SKM-1 (cell line): ENCODE data around the gene SLAIN1.

Experiments
- DNase-seq: peaks from one replicate; lab custom pipeline; 2025; ENCODE audit not compliant: unreplicated experiment; lab: John Stamatoyannopoulos, UW

Gene SLAIN1

DNA sequence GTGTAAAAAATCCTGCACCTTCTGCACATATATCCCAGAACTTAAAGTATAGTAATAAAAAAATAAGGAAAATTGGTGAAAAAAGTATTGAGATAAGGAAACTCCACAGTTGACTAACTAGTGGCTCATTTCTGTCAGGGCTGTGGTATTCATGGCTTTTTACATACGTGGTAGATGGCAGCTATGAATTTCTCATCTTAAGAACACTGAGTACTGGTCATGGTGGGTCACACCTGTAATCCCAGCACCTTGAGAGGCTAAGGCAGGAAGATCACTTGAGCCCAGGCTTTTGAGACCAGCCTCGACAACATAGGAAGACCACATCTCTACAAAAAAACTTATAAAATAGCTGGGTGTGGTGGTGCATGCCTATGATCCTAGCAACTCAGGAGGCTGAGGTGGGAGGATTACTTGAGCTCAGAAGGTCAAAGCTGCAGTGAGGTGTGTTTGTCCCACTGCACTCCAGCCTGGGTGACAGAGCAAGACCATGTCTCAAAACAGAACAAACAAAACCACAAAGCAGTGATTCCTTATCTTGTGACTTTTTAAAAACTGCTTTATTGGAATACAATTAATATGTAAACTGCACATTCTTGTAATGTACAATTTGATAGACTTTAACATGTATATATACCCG lies 16.8 kb downstream of the SLAIN1 start:
- no peak for DNase-seq

DNA sequence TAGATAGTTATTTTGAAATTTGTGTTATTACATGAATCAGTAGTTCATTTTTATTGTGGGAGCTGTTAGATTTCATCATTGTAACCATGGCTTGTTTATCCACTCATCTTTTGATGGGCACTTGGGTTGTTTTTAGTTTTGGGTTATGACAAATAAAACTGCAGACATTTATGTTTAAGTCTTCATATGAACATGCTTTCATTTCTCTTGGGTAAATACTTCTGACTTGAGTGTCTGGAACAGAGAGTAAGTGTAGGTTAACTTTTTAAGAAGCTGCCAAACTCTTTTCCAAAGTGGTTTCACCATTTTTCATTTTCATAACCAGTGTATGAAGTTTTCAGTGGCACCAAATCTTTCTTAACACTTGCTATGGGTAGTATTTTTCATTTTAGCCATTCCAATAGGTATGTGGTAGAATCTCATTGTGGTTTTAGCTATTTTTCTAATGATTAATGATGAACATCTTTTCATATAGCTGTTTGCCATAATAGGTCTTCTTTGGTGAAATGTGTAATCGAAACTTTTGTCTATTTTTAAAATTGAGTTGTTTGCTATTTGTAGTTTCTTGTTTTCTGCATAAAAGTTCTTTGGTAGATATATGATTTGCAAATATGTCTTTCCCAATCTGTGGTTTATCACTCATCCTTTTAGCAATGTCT lies 17.9 kb downstream of the SLAIN1 start:
- no peak for DNase-seq

DNA sequence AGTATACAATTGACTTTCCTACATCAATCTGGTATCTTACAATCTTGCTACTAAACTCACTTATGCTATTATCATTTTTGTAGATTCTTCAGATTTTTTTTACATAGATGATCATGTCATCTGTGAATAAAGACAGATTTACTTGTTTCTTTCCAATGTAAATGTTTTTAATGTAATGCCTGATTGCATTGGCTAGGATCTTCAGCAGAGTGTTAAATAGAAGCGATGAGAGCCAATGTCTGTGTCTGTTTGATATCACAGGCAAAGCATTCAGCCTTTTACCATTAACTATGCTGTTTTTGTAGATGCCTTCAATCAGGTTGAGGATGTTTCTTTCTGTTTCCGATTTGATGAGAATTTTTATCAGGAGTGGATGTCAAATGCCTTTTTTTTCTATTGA lies 19.2 kb downstream of the SLAIN1 start:
- DNase-seq, result no peak

- DNase-seq, result no peak
Observed at GRCh38 chr13:77717508-77717907, 20.0 kb downstream of the SLAIN1 start.

- DNase-seq, result no peak
Observed at GRCh38 chr13:77719128-77719527, 21.6 kb downstream of the SLAIN1 start.

- no peak for DNase-seq
Observed at GRCh38 chr13:77720988-77721387, 23.5 kb downstream of the SLAIN1 start.

DNA sequence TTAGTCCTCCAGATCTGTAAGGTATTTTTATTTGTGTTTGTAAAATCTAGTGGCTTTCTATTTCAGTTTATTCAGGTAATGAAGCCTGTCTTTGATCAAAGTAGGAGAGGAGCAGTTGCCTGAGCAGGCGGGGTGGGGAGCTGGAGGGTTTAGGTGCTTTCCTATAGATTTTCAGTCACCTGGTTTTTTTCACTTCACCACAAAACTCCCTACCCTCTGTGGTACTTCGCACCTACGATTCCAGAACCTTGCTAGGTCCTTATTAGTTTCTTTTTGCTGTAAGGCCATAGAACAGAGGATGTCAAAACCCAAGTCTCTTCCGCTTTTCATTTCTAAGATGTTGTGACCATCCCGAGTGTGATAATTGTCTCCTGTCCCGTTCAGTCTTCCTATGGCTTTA lies 26.6 kb downstream of the SLAIN1 start:
- no peak for DNase-seq

- DNase-seq, result no peak
Observed at GRCh38 chr13:77725071-77725470, 27.6 kb downstream of the SLAIN1 start.

DNA sequence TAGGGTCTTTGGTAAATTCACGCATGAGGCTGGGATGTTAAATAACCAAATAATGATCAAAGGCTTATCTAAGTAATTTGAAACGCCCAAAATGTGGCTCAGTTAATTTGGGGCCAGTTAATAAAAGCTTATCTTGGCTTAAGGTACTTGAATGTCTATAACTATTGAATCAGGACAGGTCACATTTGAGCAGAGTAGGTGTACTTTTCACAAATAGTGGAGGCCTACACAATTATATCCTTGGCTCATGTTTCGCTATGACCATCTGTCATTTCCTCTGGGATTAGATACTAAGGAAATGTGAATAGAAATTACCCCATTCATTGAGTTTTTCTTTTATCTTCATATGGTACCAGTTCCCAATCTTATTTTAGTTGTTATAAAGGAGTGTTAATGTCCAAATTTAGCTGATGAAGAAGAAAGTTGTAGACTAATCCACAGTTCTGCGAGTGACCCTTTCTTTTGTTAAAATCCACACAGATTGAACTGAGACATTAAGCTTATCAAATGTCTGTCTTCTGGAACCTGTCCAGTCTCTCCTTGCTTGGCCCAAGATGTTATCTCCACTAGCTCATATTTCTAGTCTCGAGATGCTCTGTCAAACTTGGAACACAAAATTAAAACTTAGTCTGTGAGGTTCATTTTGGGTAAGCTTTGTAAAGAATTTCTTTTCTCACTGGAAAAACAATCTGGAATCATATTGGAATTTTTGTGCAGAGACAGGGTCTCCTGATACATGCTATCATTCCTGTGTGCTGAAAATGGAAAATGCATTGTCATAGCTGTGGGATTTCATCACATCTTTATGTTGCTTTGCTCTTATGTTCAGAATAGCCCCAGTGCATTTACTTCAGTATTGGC lies 31.0 kb downstream of the SLAIN1 start:
- no peak for DNase-seq

DNA sequence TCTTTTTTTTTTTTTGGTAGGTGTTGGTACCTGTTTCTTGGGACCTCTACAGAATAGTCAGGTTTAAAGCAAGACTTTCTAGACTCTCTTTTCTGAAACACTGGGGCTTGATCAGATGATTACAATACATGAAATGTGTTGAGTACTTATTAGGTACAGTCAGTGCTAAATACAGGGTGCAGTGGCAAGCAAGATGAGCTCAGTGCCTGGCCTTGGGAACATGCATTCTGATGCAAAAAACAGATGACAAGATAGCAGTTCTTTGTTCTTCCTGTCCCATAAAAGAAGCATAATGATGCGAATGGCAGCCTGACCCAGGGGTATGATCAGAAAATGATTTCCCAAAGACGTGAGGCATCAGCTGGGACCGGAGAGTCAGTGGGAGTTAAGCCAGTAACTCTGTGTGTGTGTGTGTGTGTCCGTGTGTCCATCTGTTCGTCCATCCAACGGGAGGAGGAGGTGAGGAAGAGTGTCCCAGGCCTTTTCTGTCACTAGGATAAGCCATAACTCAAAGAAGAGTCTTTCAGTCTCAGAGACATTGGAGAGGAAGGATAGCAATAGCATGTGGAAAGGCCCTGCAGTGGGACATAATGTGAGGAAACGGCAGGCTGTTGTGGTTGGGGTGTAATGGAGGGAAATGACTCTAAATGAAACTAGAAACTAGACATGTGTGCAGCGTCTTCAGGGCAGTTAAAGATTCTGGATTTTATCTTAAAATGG lies 32.2 kb downstream of the SLAIN1 start:
- DNase-seq, result no peak

DNA sequence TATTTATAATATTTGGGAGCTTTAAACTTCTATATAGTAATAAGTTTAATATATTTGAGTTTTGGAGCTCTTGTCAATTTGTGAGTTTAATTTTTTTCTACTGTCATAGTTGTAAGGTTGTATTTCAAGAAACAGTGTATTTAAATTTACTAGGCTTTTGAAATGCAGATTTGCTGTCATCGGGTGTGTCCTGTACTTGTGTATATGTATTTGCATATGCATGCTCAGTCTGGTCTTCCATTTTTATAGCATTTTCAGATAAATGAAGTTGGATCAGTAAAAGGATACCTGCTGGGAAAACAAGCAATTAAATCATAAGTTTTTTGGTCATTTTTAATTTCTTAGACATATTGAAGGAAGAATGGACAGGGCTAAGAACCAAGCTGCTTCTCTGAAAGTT lies 33.1 kb downstream of the SLAIN1 start:
- no peak for DNase-seq

DNA sequence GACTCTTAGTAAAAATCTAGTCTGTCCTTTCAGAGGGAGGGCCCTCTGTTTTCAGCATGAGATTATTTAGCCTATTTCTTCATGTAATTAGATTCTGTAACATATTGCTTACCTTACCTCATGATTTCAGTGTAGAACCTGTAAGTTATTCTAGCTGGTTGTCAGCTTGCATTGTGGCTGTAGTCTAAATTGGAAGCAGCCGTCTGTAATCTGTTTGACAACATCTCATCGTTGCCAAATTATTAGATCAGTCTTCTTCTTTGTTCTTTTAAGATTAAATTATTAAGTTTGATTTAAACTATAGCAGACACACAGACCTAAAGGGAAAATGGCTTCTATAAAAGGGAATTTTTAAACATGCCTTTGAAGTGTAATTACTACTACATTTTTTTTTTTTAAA lies 34.8 kb downstream of the SLAIN1 start:
- no peak for DNase-seq

GRCh38 chr13:77733674-77734073 lies 36.2 kb downstream of the SLAIN1 start:
- no peak for DNase-seq

- no peak for DNase-seq
Observed at GRCh38 chr13:77737583-77738200, 40.2 kb downstream of the SLAIN1 start.

DNA sequence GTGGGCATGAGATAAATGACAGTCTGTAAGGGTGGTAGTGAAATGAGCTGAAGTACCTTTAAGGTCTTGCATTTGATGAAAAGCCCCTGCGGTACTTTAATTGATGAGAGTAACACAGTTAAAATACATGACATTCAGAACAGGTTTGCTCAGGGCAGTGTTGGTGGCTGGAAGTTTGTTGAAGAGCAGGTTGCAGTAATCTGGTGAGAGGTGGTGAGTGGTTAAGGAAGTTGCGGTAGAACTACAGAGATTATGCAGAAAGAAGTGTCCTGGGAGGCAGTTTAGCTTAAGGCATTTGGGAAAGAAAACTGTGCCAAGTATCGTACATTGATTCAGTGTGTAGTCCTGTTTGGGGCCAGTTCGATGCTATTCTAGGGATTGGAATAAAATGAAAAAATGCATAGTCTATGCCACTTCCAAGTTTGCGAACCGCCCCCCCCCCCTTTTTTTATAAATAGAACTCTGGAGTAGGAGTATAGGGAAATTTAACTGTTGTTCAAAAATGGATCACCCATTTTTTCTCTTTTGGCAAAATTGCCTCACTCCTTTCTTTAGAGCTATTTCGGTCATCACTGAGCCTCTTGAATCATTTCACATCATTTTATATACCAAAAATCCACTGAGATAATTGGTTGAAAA lies 42.7 kb downstream of the SLAIN1 start:
- no peak for DNase-seq

DNA sequence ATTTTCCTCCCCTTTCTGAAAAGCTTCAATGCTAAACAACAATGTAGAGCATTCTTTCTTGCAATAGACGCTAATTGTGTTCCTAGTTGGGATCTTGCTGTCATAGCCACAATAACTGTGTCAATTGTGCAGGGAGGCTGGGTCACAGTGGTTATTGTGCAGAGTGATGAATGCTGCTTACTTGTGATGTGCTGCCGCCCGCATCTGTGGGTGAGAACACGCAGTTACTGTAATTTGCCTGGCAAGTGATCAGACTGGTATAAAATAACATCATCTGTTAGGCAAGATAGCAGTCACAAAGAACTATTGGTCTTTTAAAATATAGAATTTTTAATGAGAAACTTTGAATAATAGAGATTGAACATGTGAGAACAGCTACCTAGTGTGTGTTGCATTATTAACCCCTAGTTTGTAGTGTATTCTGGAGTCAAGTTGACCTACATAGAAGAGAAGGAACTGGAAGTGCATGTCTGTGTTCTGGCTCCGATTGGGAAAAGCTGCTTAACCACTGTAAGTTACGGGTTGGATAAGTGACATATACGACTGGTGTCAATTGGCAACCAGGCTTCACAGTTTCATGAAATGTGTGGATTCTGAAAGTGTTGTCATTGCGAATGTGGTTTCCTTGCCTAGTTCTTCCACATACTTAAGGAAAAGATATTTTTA lies 43.6 kb downstream of the SLAIN1 start:
- no peak for DNase-seq

- no peak for DNase-seq
Observed at GRCh38 chr13:77741597-77741972, 44.1 kb downstream of the SLAIN1 start.

- no peak for DNase-seq
Observed at GRCh38 chr13:77742801-77743200, 45.3 kb downstream of the SLAIN1 start.

DNA sequence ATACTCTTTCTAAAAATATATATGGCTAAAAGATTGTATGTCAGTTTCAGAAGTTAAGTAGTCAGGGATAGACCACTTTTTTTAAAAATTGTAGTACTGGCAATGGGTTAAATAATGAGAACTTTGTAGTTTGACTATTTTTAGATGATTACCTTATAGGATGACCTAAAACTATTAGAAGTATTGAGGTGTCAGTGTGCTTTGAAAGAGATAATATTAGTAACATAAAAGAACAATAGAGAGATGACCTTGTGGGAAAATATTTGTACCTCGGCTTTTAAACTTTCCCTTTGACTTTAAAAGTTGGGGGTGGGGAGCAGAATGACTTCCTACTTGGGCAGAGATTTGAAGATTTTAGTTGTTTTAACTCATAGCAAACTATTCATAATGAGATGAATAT lies 48.3 kb downstream of the SLAIN1 start:
- DNase-seq, result no peak

- no peak for DNase-seq
Observed at GRCh38 chr13:77749344-77749880, 51.9 kb downstream of the SLAIN1 start.
